Glomerular endothelial cell (primary cell): ENCODE measurements around the gene ARSB. TPM values are rescaled to one million over a fixed set of nuclear protein-coding genes. Genes with fewer than 3 reads are reported as not detected.

Source experiments
- DNase-seq: peaks from one replicate; pipeline ENCODE4 v3.0.0-alpha.2; 2011; ENCODE audit warnings: low read depth, low spot score; ENCODE audit errors: extremely low read depth
- total RNA-seq: library from RNA; depleted of rRNA; stranded (reverse); fragments of >200 nt; gene quantifications from 2 replicates; pipeline ENCODE4 v1.2.3, GENCODE V29; 2015

Gene ARSB
- total RNA-seq, 1 donor from 2014 or later: 37.2 TPM

- DNase-seq: no peak
Measured at GRCh38 chr5:78731884-78732283, 253.2 kb downstream of the ARSB start.

- DNase-seq: no peak
Measured at GRCh38 chr5:78730300-78731094, 254.6 kb downstream of the ARSB start.

GRCh38 chr5:78727786-78728761 lies 257.0 kb downstream of the ARSB start:
- no peak for DNase-seq

Other genes with a start within 250 kb of the ARSB start
- 1.1 TPM in 1 of 2 replicates, not detected in the other for gene DMGDH, start 84.4 kb upstream of the ARSB start, total RNA-seq
- 0.76 TPM in 1 of 2 replicates, not detected in the other for gene BHMT2, start 84.5 kb upstream of the ARSB start, total RNA-seq
- not detected in 2 replicates for gene BHMT, start 126.5 kb upstream of the ARSB start, total RNA-seq